ENCODE data around the gene AZI2.

The AZI2 gene

DNA sequence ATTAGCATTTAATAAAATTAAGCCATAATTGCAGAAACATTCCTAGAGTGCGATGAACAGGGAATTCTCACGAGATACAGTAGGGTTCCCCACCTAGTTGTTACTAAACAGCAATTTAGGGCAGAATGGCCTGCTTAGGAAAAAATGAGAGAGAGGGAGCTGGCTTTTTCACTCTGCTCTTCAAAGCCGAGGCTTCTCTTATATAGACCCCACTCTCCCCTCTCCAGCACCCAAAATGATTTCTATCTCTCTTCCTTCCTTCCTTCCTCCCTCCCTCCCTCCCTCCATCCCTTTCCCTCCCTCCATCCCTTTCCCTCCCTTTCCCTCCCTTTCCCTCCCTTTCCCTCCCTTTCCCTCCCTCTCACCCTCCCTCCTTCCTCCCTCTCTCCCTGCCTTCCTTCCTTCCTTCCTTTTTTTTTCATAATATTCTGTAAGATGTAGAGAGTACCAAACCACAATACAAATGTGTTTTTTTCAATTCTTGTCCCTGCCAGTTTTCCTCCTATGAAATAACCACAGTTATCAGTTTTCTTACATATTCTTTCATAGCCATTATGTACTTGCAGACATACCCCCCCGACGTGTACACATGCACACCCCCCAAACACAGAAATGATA, 48.2 kb downstream of the AZI2 start:
- no peak for DNase-seq (ENCODE audit: low read depth in 2 of 2)

DNA sequence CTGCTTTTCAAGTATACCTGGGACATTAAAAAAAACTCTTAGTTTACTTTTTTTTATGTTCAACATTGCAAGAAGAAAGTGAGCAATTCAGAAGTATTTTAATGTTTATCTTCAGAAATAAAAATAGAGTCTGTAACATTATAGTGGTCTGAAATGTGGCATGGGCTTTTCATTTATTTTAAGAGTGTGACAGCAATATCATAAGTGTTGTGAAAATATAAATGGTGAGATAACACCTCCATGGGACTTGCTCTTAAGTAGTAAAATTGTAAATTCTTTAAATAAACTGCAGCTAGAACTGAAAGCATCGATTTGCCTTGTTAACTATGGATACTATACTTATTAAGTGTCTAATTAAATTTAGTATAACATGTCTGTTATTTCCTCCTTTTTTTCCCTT, 48.9 kb downstream of the AZI2 start:
- no peak for DNase-seq (ENCODE audit: low read depth in 2 of 2)

GRCh38 chr3:28295898-28296490, 52.6 kb downstream of the AZI2 start:
- no peak for DNase-seq (ENCODE audit: low read depth in 2 of 2)

DNA sequence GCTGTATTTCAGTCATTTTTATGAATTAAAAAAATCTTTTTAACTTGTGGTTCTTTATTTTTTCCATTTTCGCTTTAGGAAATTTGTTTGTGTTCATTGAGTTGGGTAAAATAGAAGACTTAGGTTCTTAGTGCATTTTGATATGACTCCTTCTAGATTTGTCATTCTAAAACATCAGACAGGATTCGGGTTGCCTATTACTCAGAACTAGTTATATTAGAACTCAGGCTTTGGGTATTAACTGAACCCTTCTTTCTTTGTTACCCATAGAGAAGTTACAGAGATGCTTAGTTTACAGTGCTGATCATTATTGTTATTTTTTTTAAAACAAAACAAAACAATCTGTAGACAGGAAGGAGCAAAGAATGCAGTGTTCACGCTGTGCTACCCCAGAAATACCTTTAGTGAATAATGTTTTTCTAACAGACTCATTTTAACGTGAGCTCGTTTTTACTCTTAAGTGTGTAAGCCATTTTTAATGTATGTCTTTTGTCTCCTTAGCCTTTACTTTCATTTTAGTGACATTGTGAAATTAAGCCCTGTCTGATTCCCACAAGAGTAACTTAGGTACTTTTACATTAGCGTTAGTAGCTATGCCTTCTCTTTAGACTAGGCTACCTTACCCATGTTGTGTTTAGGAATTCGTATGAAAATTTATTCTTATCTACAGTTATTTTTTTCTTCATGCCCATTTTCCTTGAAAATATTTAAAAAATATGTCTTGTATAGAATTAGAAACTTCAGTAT, 53.8 kb downstream of the AZI2 start:
- DNase-seq (ENCODE audit: low read depth in 2 of 2): no peak

DNA sequence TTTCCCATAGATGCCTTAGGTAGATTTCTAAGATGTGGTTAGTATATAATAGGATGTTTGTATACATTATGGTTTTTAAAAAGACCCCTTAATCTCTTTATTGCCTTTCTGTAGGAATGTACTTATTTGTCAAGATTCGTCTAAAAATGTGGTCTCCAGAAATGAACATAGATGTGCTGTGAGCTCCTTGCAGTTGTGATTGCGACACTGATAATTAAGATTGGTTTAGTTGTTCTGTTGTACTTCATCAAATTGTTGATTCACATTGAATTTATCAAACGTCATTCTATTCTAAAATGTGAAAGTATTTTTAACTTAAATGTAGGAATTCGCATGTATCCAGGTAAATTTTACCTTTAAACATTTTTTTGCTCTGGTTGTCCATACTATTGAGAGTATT, 56.0 kb downstream of the AZI2 start:
- no peak for DNase-seq (ENCODE audit: low read depth in 2 of 2)

GRCh38 chr3:28291577-28291976, 57.0 kb downstream of the AZI2 start:
- DNase-seq (ENCODE audit: low read depth in 2 of 2): no peak

DNA sequence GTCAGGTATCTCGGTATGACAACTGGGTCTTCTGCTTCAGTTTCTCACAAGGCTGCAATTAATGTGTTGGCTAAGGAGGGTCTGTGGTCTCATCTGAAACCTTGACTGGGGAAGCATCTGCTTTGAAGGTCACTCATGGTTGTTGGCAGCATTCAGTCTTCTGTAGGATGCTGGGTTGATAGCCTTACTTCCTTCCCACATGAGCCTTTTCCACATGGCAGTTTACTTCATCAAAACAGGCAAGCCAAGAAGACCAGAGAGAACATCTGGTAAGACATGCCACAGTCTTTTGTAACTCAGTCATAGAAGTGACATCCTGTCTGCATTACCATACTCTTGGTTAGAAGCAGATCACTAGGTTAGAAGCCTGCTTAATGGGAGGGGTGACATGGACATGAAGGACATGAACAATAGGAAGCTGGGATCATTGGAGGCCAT, 57.7 kb downstream of the AZI2 start:
- DNase-seq (ENCODE audit: low read depth in 2 of 2): no peak

DNA sequence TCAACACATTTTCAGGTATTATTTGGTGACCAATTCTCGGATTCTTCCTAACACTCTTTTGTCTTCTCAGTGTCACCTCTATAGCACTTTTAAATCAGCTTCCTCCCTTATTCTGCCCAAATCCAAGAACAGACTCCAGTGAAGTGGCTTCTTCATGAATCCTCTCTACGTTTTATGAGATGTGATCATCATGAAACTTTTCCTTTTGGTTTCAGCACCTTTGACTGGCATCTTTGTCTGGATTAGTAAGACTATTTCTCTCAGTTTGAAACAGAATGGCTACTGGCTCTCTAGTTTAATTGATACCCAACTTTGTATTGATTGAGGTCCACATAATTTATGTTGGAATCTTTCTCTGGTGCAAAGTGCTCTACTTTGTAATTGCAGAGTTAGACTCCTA, 61.6 kb downstream of the AZI2 start:
- no peak for DNase-seq (ENCODE audit: low read depth in 2 of 2)

DNA sequence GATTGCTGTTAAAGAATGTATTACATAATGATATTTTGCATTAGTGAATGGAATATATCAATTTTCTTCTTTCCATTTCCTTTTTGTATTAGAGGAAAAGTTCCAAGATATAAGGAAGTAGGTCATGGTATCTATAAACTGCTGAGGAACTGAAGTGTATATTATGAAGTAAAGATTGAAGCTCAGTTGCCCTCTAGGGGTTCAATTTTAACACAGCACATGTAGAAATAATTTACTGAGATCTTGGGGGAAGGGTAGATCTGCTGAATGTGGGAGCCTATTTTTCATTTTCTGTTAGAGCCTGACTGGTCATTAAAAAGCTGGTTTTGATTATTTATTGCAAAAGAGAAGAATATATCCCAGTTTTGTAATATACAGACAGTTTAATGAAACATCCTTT, 62.0 kb downstream of the AZI2 start:
- DNase-seq (ENCODE audit: low read depth in 2 of 2): no peak

GRCh38 chr3:28280781-28281180, 67.8 kb downstream of the AZI2 start:
- no peak for DNase-seq (ENCODE audit: low read depth in 2 of 2)

DNA sequence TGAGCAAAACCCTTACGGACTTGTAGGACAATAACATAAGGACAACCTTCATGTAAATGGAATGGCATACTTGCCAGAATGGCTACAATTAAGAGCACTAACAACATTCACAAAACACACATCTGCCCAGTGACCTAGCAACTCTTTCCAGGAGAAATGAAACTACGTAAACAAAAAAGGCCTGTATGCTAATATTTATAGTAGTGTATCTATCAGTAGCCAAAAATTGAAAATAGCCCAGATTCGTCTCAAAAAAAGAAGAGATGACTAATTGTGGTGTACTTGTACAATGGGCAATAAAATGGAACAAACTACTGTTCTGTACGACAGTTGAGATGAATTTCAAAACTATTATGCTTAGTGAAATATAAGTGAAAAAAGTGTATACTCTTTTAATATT, 68.9 kb downstream of the AZI2 start:
- DNase-seq (ENCODE audit: low read depth in 2 of 2): no peak

GRCh38 chr3:28278918-28279317, 69.7 kb downstream of the AZI2 start:
- no peak for DNase-seq (ENCODE audit: low read depth in 2 of 2)

- DNase-seq (ENCODE audit: low read depth in 2 of 2): no peak
Observed at GRCh38 chr3:28273837-28274236, 74.8 kb downstream of the AZI2 start.
